IMR-90 (cell line): ENCODE results near the gene PAX8. TPM values are rescaled to one million over a fixed set of nuclear protein-coding genes. Genes with fewer than 3 reads are reported as not detected.

Experiments
- BHLHE40 ChIP-seq: fragments of 150-350 bp; IDR thresholded peaks from 2 replicates; pipeline ENCODE4 v1.6.1; 2016; ENCODE audit warnings: mild to moderate bottlenecking, low read depth, low read length
- CEBPB ChIP-seq: IDR thresholded peaks from 2 replicates; pipeline ENCODE4 v1.6.1; 2012; ENCODE audit warnings: low read depth, low read length, improper control_type of control experiment
- ELK1 ChIP-seq: fragments of 150-350 bp; IDR thresholded peaks from 2 replicates; pipeline ENCODE4 v1.6.1; 2016; ENCODE audit warnings: low read depth, mild to moderate bottlenecking, low read length, moderate library complexity, borderline replicate concordance
- MAFK ChIP-seq: IDR thresholded peaks from 2 replicates; pipeline ENCODE4 v1.6.1; 2012; ENCODE audit warnings: low read depth, low read length, improper control_type of control experiment
- RFX5 ChIP-seq: IDR thresholded peaks from 2 replicates; pipeline ENCODE4 v1.8.0; 2012; ENCODE audit warnings: low read depth, mild to moderate bottlenecking, low read length, moderate library complexity
- SMC3 ChIP-seq: fragments of 150-350 bp; IDR thresholded peaks from 2 replicates; pipeline ENCODE4 v1.6.1; 2016; ENCODE audit warnings: low read depth, mild to moderate bottlenecking, antibody characterized with exemption, low read length, moderate library complexity
- polyA plus RNA-seq, 3 experiments: library from polyadenylated mRNA; depleted of rRNA; stranded (reverse); fragments of >200 nt; gene quantifications; 2 replicates each; pipeline ENCODE4 v1.2.3, GENCODE V29; 2012; ENCODE audit warnings: low replicate concordance in 1 of 3
- total RNA-seq: library from RNA; depleted of rRNA; stranded (reverse); fragments of >200 nt; gene quantifications from 2 replicates; pipeline ENCODE4 v1.2.3, GENCODE V29; 2012

PAX8 gene
- total and polyA plus RNA-seq, 2 of the 4 experiments (the other 2 are of a cell fraction): 0.18 to 1.5 TPM

GRCh38 chr2:113212245-113213060, 66.3 kb downstream of the PAX8 start (continued):
- no peak for TF ChIP-seq RFX5
- TF ChIP-seq SMC3: no peak
- TF ChIP-seq MAFK: no peak
- TF ChIP-seq BHLHE40: no peak
- no peak for TF ChIP-seq ELK1
- TF ChIP-seq CEBPB: no peak
